GM12878 (cell line): ENCODE measurements around the gene ABCA7. TPM values are rescaled to one million over a fixed set of nuclear protein-coding genes. Genes with fewer than 3 reads are reported as not detected.

Source experiments
- ATAC-seq: fragments of 200-7000 bp; cut with Tn5 transposase; 3 replicates; pipeline ENCODE4 v1.9.1; 2020; ENCODE audit warnings: mild to moderate bottlenecking, moderate library complexity
- BruUV-seq: library from RNA; stranded (reverse); fragments of 400-500 nt; replicated peaks from 2 replicates; lab custom pipeline; 2021; lab: Mats Ljungman, UMichigan
- CTCF ChIA-PET: fragments of 300-600 bp; sonication (Branson Sonifier 250); formaldehyde crosslinking; extraction: SDS; loops from one replicate; lab custom pipeline; 2021; ENCODE audit warnings: inconsistent platforms; lab: Yijun Ruan, JAX
- POLR2A ChIA-PET: fragments of 350-600 bp; formaldehyde crosslinking; extraction: SDS; loops from one replicate; lab custom pipeline; 2021; ENCODE audit warnings: inconsistent platforms; lab: Charles Lee
- RAD21 ChIA-PET: fragments of 300-600 bp; sonication (Branson Sonifier 250); formaldehyde crosslinking; loops from one replicate; lab custom pipeline; 2023; ENCODE audit warnings: antibody characterized with exemption; ENCODE audit not compliant: unreplicated experiment; lab: Charles Lee
- SMC1A ChIA-PET: fragments of 300-600 bp; sonication (Branson Sonifier 250); formaldehyde crosslinking; loops from one replicate; lab custom pipeline; 2023; ENCODE audit not compliant: unreplicated experiment, uncharacterized antibody; lab: Charles Lee
- DNase-seq: peaks from one replicate; pipeline ENCODE4 v3.0.0-alpha.2; 2011; ENCODE audit warnings: low read depth, low spot score
- FAIRE-seq: peaks from 3 replicates; lab custom pipeline; 2011; peaks lifted over from hg19 to GRCh38; lab: Jason Lieb, UNC
- H2AFZ ChIP-seq: 2 replicates; pipeline ENCODE4 v1.6.0; 2011; ENCODE audit warnings: low read depth, low read length, control low read depth; ENCODE audit not compliant: control insufficient read depth
- H3K27ac ChIP-seq: 2 replicates; pipeline ENCODE4 v1.5.1; 2011; ENCODE audit warnings: control low read depth; ENCODE audit not compliant: control insufficient read depth, insufficient read depth
- H3K27me3 ChIP-seq, 2 experiments: replicated peaks in 1 of 2; 2 replicates each; pipeline versions ENCODE4 v1.6.0 to v1.6.1; 2011; ENCODE audit warnings: low read length in 1 of 2; ENCODE audit not compliant: control insufficient read depth in 2 of 2, insufficient read depth in 2 of 2
- H3K36me3 ChIP-seq, 2 experiments: 2 replicates each; pipeline ENCODE4 v1.5.1; 2011; ENCODE audit warnings: low read length in 1 of 2; ENCODE audit not compliant: control insufficient read depth in 2 of 2, insufficient read depth in 2 of 2
- H3K4me1 ChIP-seq: 2 replicates; pipeline ENCODE4 v1.6.1; 2011; ENCODE audit warnings: mild to moderate bottlenecking, low read length, moderate library complexity, mixed read lengths; ENCODE audit not compliant: control insufficient read depth, insufficient read depth
- H3K4me2 ChIP-seq: 2 replicates; pipeline ENCODE4 v1.6.0; 2011; ENCODE audit warnings: control low read depth; ENCODE audit not compliant: control insufficient read depth, insufficient read depth
- H3K4me3 ChIP-seq: fragments of 200-600 bp; sonication (generic); 2 replicates; pipeline ENCODE4 v1.5.1; 2016
- H3K79me2 ChIP-seq: 2 replicates; pipeline ENCODE4 v1.6.0; 2011; ENCODE audit warnings: low read length; ENCODE audit not compliant: control insufficient read depth, insufficient read depth
- H3K9ac ChIP-seq: 2 replicates; pipeline ENCODE4 v1.8.0; 2011; ENCODE audit warnings: low read length, control low read depth, mixed read lengths; ENCODE audit not compliant: control insufficient read depth, insufficient read depth
- H3K9me3 ChIP-seq: replicated peaks from 3 replicates; pipeline ENCODE4 v1.5.1; 2011; ENCODE audit warnings: mild to moderate bottlenecking, low read length; ENCODE audit not compliant: control insufficient read depth, insufficient read depth
- H4K20me1 ChIP-seq: 2 replicates; pipeline ENCODE4 v1.6.0; 2011; ENCODE audit not compliant: control insufficient read depth, insufficient read depth
- CEBPB ChIP-seq, 2 experiments: fragments of 150-350 bp in 1 of 2; IDR thresholded peaks; 2 replicates each; pipeline ENCODE4 v1.6.1; 2012 to 2014; ENCODE audit warnings: low read depth in 2 of 2, low read length in 2 of 2, borderline replicate concordance in 1 of 2, inconsistent platforms in 1 of 2
- ESRRA ChIP-seq: IDR thresholded peaks from 2 replicates; pipeline ENCODE4 v1.6.1; 2012; ENCODE audit warnings: mild to moderate bottlenecking, low read length, improper control_type of control experiment
- MEF2B ChIP-seq: fragments of 450-650 bp; IDR thresholded peaks from 2 replicates; pipeline ENCODE4 v1.6.1; 2018; ENCODE audit warnings: mild to moderate bottlenecking, moderate library complexity; ENCODE audit not compliant: partially characterized antibody, poor library complexity, severe bottlenecking
- NFXL1 ChIP-seq: fragments of 450-650 bp; IDR thresholded peaks from 2 replicates; pipeline ENCODE4 v1.6.1; 2017; ENCODE audit warnings: antibody characterized with exemption, mild to moderate bottlenecking, borderline replicate concordance
- PBX3 ChIP-seq: IDR thresholded peaks from 2 replicates; pipeline ENCODE4 v1.6.1; 2011; ENCODE audit warnings: mild to moderate bottlenecking, low read depth, low read length, moderate library complexity; ENCODE audit not compliant: insufficient replicate concordance
- PKNOX1 ChIP-seq: fragments of 450-650 bp; IDR thresholded peaks from 2 replicates; pipeline ENCODE4 v1.6.1; 2016; ENCODE audit warnings: mild to moderate bottlenecking
- POLR2A ChIP-seq: IDR thresholded peaks from 2 replicates; pipeline ENCODE4 v1.6.1; 2011; ENCODE audit warnings: low read depth, mild to moderate bottlenecking, low read length
- POLR2AphosphoS2 ChIP-seq: IDR thresholded peaks from 2 replicates; pipeline ENCODE4 v1.6.1; 2011; ENCODE audit warnings: low read depth, mild to moderate bottlenecking, low read length, improper control_type of control experiment, moderate library complexity
- POU2F2 ChIP-seq: IDR thresholded peaks from 3 replicates; pipeline ENCODE4 v1.6.1; 2011; ENCODE audit warnings: low read depth, mild to moderate bottlenecking, low read length, borderline replicate concordance
- SP1 ChIP-seq: IDR thresholded peaks from one replicate; pipeline ENCODE4 v1.6.1; 2011; ENCODE audit warnings: low read depth, low read length
- SREBF2 ChIP-seq: IDR thresholded peaks from 2 replicates; pipeline ENCODE4 v1.6.1; 2012; ENCODE audit warnings: mild to moderate bottlenecking, low read length
- WRNIP1 ChIP-seq: IDR thresholded peaks from 2 replicates; pipeline ENCODE4 v1.6.1; 2011; ENCODE audit warnings: low read depth, low read length, improper control_type of control experiment, borderline replicate concordance
- ZNF592 ChIP-seq: fragments of 450-650 bp; IDR thresholded peaks from 2 replicates; pipeline ENCODE4 v1.6.1; 2017; ENCODE audit warnings: mild to moderate bottlenecking, moderate library complexity
- WGBS: methylation state at CpG from one replicate; pipeline ENCODE4 v1.1.6; 2016; ENCODE audit warnings: low lambda C conversion rate; ENCODE audit not compliant: insufficient replicate concordance, insufficient coverage; ENCODE audit errors: missing lambda C conversion rate; 5-methylcytosine and 5-hydroxymethylcytosine counted together
- in situ Hi-C: fragments of 300-500 bp; cut with MboI; formaldehyde crosslinking; loops from 9 replicates; pipeline ENCODE4 v1.14.3; 2018; ENCODE audit warnings: mixed read lengths
- intact Hi-C: fragments of 100-400 bp; cut with micrococcal nuclease; formaldehyde crosslinking; loops from one replicate; pipeline ENCODE4 v1.14.2; 2022; ENCODE audit not compliant: unreplicated experiment
- polyA plus RNA-seq, 11 experiments: library from polyadenylated mRNA; depleted of rRNA in 4 of 11; unstranded in 6 of 11; stranded (reverse) in 5 of 11; fragments of >200 nt; fragmentation: Nextera tagmentation in 4 of 11; fragmentation: Illumina TruSeq in 1 of 11; extraction: Ambion mirVana in 4 of 11; extraction: Trizol in 1 of 11; gene quantifications; 1 replicate in 1 of 11; 2 replicates in 10 of 11; pipeline versions ENCODE4 v1.2.1 to v1.2.3, GENCODE V29; 2011 to 2016; ENCODE audit warnings: inconsistent platforms in 2 of 11, missing spikeins in 2 of 11, low read depth in 1 of 11
- total RNA-seq, 4 experiments: library from RNA; depleted of rRNA in 3 of 4; stranded (reverse); fragments of >200 nt in 3 of 4; fragmentation: Illumina TruSeq in 1 of 4; extraction: Trizol in 1 of 4; gene quantifications; 2 replicates each; pipeline versions ENCODE4 v1.2.1 to v1.2.3, GENCODE V29; 2013 to 2021

Gene ABCA7
- total and polyA plus RNA-seq, 10 of the 15 experiments (the other 5 are each of a cell fraction or from before 2014, with no cell fraction given): 1.0 to 49.5 (median 14.8) TPM

GRCh38 chr19:1063030-1063908, 23.4 kb downstream of the ABCA7 start:
- Histone ChIP-seq H3K9me3 (no peaks in the 10 kb centered on the region), H4K20me1 (no peaks in the 10 kb centered on the region), H3K27ac (no peak overlapping the region), H3K4me2 (no peak overlapping the region), H3K4me3 (no peak overlapping the region), H2AFZ (no peak overlapping the region), H3K9ac (no peak overlapping the region), H3K4me1 (peaks cover 14% of the 10 kb centered on the region), H3K79me2 (peaks cover 10% of the 10 kb centered on the region), H3K27me3 (no peaks in the 10 kb centered on the region), H3K36me3 (no peaks in the 10 kb centered on the region)
- WGBS: 88% methylated on average over 36 of the region's 37 CpGs
- ChIA-PET POLR2A (interaction anchor here (0.7 to 2.8 kb wide), 2 partner anchors 34 to 144 kb away, joined by 4 to 12 read pairs; no protein-coding TSS in a partner anchor), CTCF (no interaction called here), SMC1A (no interaction called here), RAD21 (no interaction called here)
- DNase-seq (no peak), ATAC-seq (no peak), FAIRE-seq (peak; percentile 71)
- BruUV-seq: no TSS peak
- in situ Hi-C loops: no loop called here
- intact Hi-C loops: loop anchor here (2.0 kb wide), 1 partner anchor 22 kb away; the partner anchor contains the start of gene ABCA7
- peak; percentile 59 for TF ChIP-seq SP1
- no peak for TF ChIP-seq POLR2AphosphoS2
- TF ChIP-seq ZNF592: no peak
- no peak; the same call in 2 of the 3 replicates for TF ChIP-seq POU2F2
- TF ChIP-seq MEF2B: no peak
- no peak for TF ChIP-seq SREBF2
- TF ChIP-seq CEBPB (IDR thresholded peaks at IDR 0.05; ENCODE audit: borderline replicate concordance in 1 of 2, low read depth in 2 of 2, low read length in 2 of 2): no peak
- no peak for TF ChIP-seq NFXL1
- TF ChIP-seq POLR2A: 0 out of 2 replicates have a peak, but pooled peaks have one; percentile 10
- no peak for TF ChIP-seq PBX3
- TF ChIP-seq ESRRA: no peak
- TF ChIP-seq PKNOX1: 0 out of 2 replicates have a peak, but pooled peaks have one; percentile 14
- TF ChIP-seq WRNIP1: no peak
